ENCODE data around the gene SNF8. TPM values are rescaled to one million over a fixed set of nuclear protein-coding genes. Genes with fewer than 3 reads are reported as not detected.

The SNF8 gene
- total RNA-seq, 1 experiment from 2014 or later: 129 TPM

GRCh38 chr17:48892940-48893645 lies 51.5 kb downstream of the SNF8 start:
- no peak overlapping the region for H3K14ac ChIP-seq (ENCODE audit: insufficient read depth, low read length)
- no peaks in the 10 kb centered on the region for H3K9me3 ChIP-seq (ENCODE audit: control insufficient read depth, low read depth, low read length)
- H3K56ac ChIP-seq (ENCODE audit: insufficient read length, low read depth, low read length): no peak overlapping the region
- no peak overlapping the region for H4K5ac ChIP-seq (ENCODE audit: insufficient read length, low read depth, low read length)
- no peak overlapping the region for H2BK12ac ChIP-seq (ENCODE audit: insufficient read length, low read depth, low read length)
- H3T11ph ChIP-seq (ENCODE audit: low read length): no peak overlapping the region
- H3K23ac ChIP-seq (ENCODE audit: insufficient read length, low read depth, low read length): no peak overlapping the region
- no peak overlapping the region for H3K27ac ChIP-seq (ENCODE audit: insufficient read length, low read depth, low read length)
- H3K27me3 ChIP-seq (ENCODE audit: insufficient read depth, low read length): no peaks in the 10 kb centered on the region
- no peaks in the 10 kb centered on the region for H3K79me2 ChIP-seq (ENCODE audit: insufficient read depth, low read length)
- peak overlapping the region; percentile 82 for H3K4me2 ChIP-seq (ENCODE audit: insufficient read depth, insufficient read length, low read length)
- H4K20me1 ChIP-seq (ENCODE audit: control insufficient read depth, insufficient read depth, insufficient read length): no peaks in the 10 kb centered on the region
- no peak overlapping the region for H2BK5ac ChIP-seq (ENCODE audit: insufficient read length, low read length)
- H3K4ac ChIP-seq (ENCODE audit: low read depth, low read length): no peak overlapping the region
- no peak overlapping the region for H2BK20ac ChIP-seq (ENCODE audit: low read depth, low read length, poor library complexity, severe bottlenecking)
- Mint-ChIP-seq H3K27ac (peak overlapping the region; percentile 41 to 97 (median 85)), H3K9me3 (no peaks in the 10 kb centered on the region), H3K27me3 (ENCODE audit: low read depth) (no peaks in the 10 kb centered on the region), H3K4me3 (peak overlapping the region; percentile 89 to 95), H3K36me3 (ENCODE audit: insufficient read depth in 1 of 3, low read depth in 3 of 3) (peaks cover 12 to 19% (median 12%) of the 10 kb centered on the region in 3 experiments; a peak in 5 of 7 replicates), H3K4me1 (peaks cover 2 to 8% of the 10 kb centered on the region in 2 experiments; a peak in 3 of 4 replicates)
- H3K23me2 ChIP-seq (ENCODE audit: insufficient read length, low read depth, low read length, poor library complexity, severe bottlenecking): peaks cover 7% of the 10 kb centered on the region
- peak overlapping the region; percentile 83 for H3K9ac ChIP-seq (ENCODE audit: extremely low read depth, insufficient read length, low read length)
- H2AFZ ChIP-seq (ENCODE audit: low read length): no peak overlapping the region
- no peak overlapping the region for H3K18ac ChIP-seq (ENCODE audit: insufficient read length, low read depth, low read length)
- no peak overlapping the region for H4K8ac ChIP-seq (replicated peaks; ENCODE audit: insufficient read length, low read depth, low read length)
- no peak overlapping the region for H2BK120ac ChIP-seq (ENCODE audit: low read depth, low read length, poor library complexity, severe bottlenecking)
- DNase-seq: no peak
- no peaks in the 10 kb centered on the region for H3K4me1 ChIP-seq (ENCODE audit: insufficient read depth, low read length)
- no peak overlapping the region for H4K91ac ChIP-seq (ENCODE audit: insufficient read length, low read depth, low read length)
- WGBS (ENCODE audit: extremely low coverage, insufficient read length, low lambda C conversion rate): no CpG with 5 or more reads among the region's 24 CpGs
- no peak overlapping the region for H2BK15ac ChIP-seq (ENCODE audit: low read depth, low read length)
- H3K79me1 ChIP-seq (ENCODE audit: insufficient read depth, low read depth, low read length, poor library complexity, severe bottlenecking): peaks cover 4% of the 10 kb centered on the region
- TF ChIP-seq CTCF (conservative IDR thresholded peaks at IDR 0.05): no peak
- H2AK5ac ChIP-seq (ENCODE audit: insufficient read length, low read length): no peak overlapping the region
